Measurements from ENCODE around the gene SLC27A2. TPM values are rescaled to one million over a fixed set of nuclear protein-coding genes. Genes with fewer than 3 reads are reported as not detected.

SLC27A2 gene
- total and polyA plus RNA-seq, 10 of the 15 experiments (the other 5 are each of a cell fraction or from before 2014, with no cell fraction given), result 0.22 to 1.2 (median 0.69) TPM; not detected in 1

GRCh38 chr15:50206020-50206419 is 24.0 kb downstream of the SLC27A2 start:
- Histone ChIP-seq H3K27me3 (replicated peaks in 1 of 2; ENCODE audit: control insufficient read depth in 2 of 2, insufficient read depth in 2 of 2, low read length in 1 of 2) (no peaks in the 10 kb centered on the region), H4K20me1 (ENCODE audit: control insufficient read depth, insufficient read depth) (no peaks in the 10 kb centered on the region), H3K27ac (ENCODE audit: control insufficient read depth, insufficient read depth) (no peak overlapping the region), H3K36me3 (ENCODE audit: control insufficient read depth in 2 of 2, insufficient read depth in 2 of 2, low read length in 1 of 2) (no peaks in the 10 kb centered on the region), H3K4me1 (ENCODE audit: control insufficient read depth, insufficient read depth, low read length) (no peaks in the 10 kb centered on the region), H3K9ac (ENCODE audit: control insufficient read depth, insufficient read depth, low read length) (no peak overlapping the region), H2AFZ (ENCODE audit: control insufficient read depth, low read depth, low read length) (no peak overlapping the region), H3K9me3 (replicated peaks; ENCODE audit: control insufficient read depth, insufficient read depth, low read length) (no peaks in the 10 kb centered on the region; the same call in 2 of the 3 replicates), H3K79me2 (ENCODE audit: control insufficient read depth, insufficient read depth, low read length) (no peaks in the 10 kb centered on the region), H3K4me3 (no peak overlapping the region), H3K4me2 (ENCODE audit: control insufficient read depth, insufficient read depth) (no peak overlapping the region)
- ChIA-PET SMC1A (ENCODE audit: uncharacterized antibody, unreplicated experiment) (no interaction called here), CTCF (no interaction called here), RAD21 (ENCODE audit: unreplicated experiment) (no interaction called here), POLR2A (no interaction called here)
- TF ChIP-seq ZSCAN29 (IDR thresholded peaks at IDR 0.05) (no peak), IKZF1 (conservative IDR thresholded peaks at IDR 0.05) (no peak), CUX1 (IDR thresholded peaks at IDR 0.05; ENCODE audit: insufficient replicate concordance, low read depth, low read length) (no peak), E2F8 (IDR thresholded peaks at IDR 0.05; ENCODE audit: low read depth, partially characterized antibody) (no peak), E4F1 (IDR thresholded peaks at IDR 0.05; ENCODE audit: borderline replicate concordance, partially characterized antibody) (no peak), MAX (IDR thresholded peaks at IDR 0.05; ENCODE audit: low read depth, low read length) (no peak), IRF4 (IDR thresholded peaks at IDR 0.05; ENCODE audit: low read depth, low read length) (no peak)
- no peak for ATAC-seq
- no peak for FAIRE-seq
- WGBS (ENCODE audit: insufficient coverage, insufficient replicate concordance, low lambda C conversion rate, missing lambda C conversion rate), result 57% methylated on average over 5 of the region's 5 CpGs
- in situ Hi-C loops (cut with MboI) (no loop called here), intact Hi-C loops (cut with micrococcal nuclease; ENCODE audit: unreplicated experiment) (no loop called here)
- no peak for DNase-seq (ENCODE audit: low read depth, low spot score)
- BruUV-seq (replicated peaks), result no TSS peak

Measured in GM12878 (cell line).